ENCODE results near the gene PBLD.
"Not testable (repeated sequence)": the region's sequence is repeated elsewhere in the genome, so short reads cannot be mapped to it uniquely, and the experiment has no call there.

The PBLD gene

DNA sequence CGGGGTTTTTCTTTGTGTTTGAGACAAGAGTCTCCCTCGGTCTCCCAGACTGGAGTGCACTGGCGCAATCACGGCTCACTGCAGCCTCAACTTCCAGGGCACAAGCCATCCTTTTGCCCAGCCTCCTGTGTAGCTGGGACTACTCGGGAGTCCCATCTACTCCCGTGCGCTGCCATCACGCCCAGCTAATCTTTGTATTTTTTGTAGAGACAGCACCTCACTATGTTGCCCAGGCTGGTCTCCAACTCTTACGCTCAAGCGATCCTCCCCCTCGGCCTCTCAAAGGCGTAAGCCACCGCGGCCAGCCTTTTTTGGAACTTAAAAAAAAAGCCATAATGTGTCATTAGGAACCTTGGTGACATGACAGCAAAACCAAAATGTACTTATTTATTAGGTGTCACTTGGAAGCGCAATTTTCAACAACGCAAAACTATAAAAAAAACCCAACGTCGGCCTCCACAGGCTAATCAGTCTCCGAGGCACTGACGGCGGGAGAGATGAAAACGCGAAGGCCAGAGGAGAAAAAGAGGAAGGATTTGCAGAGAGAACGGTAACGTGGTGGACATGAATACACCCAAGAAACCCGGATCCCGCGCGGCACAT, 1.8 kb downstream of the PBLD start:
- no peak for DNase-seq (ENCODE audit: low read depth in 2 of 2)

- DNase-seq (ENCODE audit: low read depth in 2 of 2) = no peak
Observed at GRCh38 chr10:68329506-68329861, 3.2 kb downstream of the PBLD start.

DNA sequence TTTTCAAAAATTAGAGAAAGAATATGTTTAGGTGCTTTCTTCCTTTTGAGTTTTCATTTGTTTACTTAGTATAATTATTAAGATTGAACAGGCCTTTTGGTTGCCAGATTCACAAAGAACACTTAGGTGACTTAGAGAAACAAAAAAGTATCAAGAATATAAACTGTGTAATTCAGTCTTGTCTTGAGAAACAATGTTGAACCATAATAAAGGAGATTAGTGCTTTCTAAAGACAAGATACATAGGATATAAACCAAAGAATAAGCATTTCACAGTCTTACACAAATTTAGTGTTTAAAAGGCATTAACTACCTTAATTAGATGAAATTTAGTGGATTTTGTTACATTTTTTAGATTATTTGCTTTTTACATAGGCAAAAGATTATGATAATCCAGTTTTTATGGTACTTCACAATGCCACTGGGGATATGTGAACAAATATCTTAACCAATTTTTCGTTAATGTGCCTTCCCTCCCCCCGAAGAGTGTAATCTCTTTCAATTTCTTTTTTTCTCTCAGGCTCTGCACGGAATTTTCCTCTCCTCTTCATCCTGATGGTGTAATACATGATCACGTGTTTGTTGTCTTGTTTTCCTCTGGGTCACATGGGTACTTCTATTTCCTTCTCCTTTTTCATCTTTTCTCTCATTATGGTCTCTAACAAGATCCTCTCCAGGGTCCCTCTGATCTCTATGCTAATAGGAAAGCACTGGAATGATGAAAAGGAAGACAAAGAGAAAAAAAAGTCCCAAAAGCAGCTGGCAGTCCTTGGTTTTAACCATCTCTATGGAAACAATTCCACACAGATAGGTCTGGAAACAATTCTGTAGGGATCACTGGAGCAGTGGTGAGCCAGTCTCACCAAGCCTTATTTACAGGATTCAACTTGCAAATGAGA, 4.6 kb downstream of the PBLD start:
- DNase-seq (ENCODE audit: low read depth in 2 of 2) = no peak

DNA sequence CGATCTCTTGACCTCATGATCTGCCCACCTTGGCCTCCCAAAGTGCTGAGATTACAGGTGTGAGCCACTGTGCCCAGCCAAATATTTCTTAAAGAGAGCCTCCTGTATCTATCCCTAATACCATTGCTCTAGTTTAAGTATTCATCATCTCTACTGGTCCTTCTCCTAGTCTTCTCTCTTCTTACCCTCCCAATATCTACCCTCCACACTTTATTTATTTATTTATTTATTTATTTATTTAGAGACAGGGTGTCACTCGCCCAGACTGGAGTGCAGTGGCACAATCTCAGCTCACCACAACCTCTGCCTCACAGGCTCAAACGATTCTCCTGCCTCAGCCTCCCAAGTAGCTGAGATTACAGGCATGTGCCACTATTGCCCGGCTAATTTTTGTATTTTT, 8.3 kb downstream of the PBLD start:
- DNase-seq (ENCODE audit: low read depth in 2 of 2) = not testable (repeated sequence)

DNA sequence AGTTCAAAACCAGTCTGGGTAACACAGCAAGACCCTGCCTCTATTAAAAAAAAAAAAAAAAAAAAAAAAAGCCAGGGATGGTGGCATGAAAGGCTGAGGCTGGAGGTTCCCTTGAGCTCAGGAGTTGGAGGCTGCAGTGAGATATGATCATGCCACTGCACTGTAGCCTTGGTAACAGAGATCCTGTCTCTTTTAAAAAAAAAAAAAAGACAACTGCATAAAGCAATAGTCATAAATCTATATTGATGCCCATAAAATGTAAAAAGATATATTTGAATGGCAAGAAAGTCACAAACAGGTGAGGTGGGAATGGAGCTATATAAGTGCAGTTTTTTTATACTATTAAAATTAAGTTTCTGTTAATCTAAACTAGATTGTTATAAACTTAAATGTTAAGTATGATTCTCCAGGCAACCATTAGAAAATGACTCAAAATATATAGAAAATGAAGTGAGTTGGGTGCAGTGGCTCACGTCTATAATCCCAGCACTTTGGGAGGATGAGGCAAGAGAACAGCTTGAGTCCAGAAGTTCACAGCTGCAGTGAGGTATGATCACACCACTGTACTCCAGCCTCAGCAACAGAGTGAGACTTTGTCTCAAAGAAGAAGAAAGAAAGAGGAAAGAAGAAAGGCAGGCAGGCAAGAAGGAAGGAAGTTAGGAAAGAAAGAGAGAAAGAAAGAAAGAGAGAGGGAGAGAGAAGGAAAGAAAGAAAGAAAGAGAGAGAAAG, 14.2 kb downstream of the PBLD start:
- DNase-seq (ENCODE audit: low read depth in 2 of 2) = no peak

- no peak for DNase-seq (ENCODE audit: low read depth in 2 of 2)
Observed at GRCh38 chr10:68315582-68315981, 17.1 kb downstream of the PBLD start.

GRCh38 chr10:68314930-68315329, 17.8 kb downstream of the PBLD start:
- DNase-seq (ENCODE audit: low read depth in 2 of 2) = not testable (repeated sequence)

DNA sequence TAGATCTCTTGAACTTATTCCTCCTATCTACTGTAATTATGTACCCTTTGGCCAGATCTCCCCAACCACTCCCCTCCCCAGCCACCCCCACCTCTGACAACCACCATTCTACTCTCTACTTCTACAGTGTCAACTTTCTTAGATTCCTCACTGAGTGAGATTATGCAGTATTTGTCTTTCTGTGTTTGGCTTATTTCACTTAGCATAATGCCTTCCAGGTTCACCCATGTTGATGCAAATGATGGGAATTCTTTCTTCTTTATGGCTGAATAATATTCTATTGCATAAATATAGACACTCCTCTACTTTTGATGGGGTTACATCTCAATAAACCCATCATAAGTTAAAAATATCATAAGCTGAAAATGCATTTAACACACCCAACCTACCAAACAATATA, 22.2 kb downstream of the PBLD start:
- no peak for DNase-seq (ENCODE audit: low read depth in 2 of 2)

GRCh38 chr10:68305854-68306253, 26.9 kb downstream of the PBLD start:
- no peak for DNase-seq (ENCODE audit: low read depth in 2 of 2)

- no peak for DNase-seq (ENCODE audit: low read depth in 2 of 2)
Observed at GRCh38 chr10:68303849-68304412, 28.8 kb downstream of the PBLD start.

DNA sequence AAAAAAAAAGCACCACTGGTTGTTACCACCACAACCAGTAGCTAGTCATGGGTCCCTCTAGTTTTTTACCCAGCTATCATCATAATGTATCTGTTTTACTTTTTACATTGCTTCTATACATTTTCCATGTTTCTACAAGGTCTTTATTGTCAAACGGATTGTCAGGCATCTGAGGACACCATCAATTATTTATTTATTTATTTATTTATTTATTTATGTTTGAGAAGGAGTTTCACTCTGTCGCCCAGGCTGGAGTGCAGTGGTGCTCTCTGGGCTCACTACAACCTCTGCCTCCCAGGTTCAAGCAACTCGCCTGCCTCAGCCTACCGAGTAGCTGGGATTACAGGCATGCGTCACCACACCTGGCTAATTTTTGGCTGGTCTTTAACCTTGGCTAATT, 29.9 kb downstream of the PBLD start:
- no peak for DNase-seq (ENCODE audit: low read depth in 2 of 2)

DNA sequence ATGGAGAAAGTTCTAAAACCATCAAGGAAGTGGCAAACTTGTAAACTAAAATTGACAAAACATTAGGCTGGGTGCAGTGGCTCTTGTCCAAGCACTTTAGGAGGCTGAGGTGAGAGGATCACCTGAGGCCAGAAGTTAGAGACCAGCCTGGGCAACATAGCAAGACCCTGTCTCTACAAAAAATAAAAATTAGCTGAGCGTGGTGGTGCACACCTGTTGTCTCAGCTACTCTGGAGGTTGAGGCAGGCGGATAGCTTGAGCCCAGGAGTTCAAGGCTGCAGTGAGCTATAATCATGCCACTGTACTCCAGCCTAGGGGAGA, 30.3 kb downstream of the PBLD start:
- no peak for DNase-seq (ENCODE audit: low read depth in 2 of 2)

GRCh38 chr10:68301790-68302502, 30.8 kb downstream of the PBLD start:
- DNase-seq (ENCODE audit: low read depth in 2 of 2) = no peak

DNA sequence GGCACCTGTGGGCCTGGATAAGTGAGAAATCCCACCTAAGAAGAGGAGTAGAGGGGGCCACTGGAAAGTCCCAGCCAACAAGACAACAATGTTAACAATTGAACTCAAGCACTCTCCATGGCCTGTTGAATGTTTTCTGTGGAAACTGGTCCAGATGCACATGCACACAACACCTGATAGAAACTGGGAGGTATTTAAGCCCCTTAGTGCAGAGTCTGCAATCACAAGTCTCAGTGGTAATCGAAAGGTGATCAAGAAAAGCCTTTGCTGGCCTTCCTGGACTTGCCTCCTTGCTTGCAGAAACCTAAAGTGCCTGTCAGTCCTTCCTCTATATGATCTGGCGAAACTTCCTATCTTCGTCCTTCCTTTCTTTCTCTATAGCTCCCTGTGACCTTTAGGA, 31.4 kb downstream of the PBLD start:
- DNase-seq (ENCODE audit: low read depth in 2 of 2) = no peak

DNA sequence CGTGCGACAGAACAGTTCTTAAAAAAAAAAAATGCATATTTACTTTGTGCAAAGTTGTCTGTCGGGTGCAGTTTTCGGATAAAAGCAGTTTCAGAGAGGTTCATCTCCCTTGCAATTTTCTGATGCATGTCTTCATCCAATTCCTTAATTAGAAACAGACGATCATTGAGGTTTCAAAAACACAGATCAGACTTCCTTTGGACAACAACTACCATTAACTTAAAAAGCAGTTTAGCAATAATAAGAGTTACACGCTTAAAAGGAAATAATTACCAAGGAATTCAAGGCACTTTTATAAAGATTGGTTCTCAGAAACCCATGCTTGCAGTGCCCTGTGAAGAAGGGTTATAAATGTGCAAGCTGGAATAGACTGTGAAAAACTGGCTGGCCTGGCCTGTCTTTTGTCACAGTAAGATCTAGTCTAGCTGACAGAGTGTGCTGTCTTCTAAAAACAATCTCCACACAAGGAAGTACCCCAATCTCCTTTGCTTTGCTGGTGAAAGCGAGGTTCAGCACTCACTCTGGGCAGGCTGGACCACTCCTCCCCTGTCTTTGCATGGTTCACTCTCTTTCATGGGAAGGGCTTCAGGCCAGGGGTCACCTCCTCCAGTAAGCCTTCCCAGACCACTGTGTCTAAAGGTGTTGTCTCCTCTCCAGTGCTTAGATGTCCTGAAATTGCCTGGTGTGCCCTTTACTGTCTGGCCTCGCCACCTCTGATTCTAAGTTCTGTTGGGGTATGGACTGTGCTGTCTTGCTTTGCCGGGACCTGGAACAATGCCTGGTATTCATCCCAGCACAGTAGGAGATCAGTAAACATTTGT, 35.7 kb downstream of the PBLD start:
- no peak for DNase-seq (ENCODE audit: low read depth in 2 of 2)

GRCh38 chr10:68290736-68291135, 42.0 kb downstream of the PBLD start:
- no peak for DNase-seq (ENCODE audit: low read depth in 2 of 2)

GRCh38 chr10:68288717-68289116, 44.0 kb downstream of the PBLD start:
- no peak for DNase-seq (ENCODE audit: low read depth in 2 of 2)

GRCh38 chr10:68284062-68285001, 48.4 kb downstream of the PBLD start:
- DNase-seq (ENCODE audit: low read depth in 2 of 2) = no peak

DNA sequence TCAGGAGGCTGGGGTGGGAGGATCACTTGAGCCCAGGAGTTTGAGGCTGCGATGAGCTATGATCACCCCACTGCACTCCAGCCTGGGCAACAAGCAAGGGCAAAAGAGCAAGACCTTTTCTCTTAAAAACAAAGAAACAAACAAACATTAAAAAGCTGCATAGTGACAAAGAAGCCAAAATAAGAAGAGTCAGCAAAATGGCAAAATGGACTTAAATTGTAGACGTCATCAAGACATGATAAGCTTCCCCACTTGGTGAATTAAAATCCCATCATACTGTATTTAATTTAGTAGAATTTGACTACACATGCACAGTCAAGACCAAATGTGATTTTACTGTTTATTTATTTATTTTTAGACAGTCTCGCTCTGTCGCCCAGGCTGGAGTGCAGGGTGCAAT, 52.0 kb downstream of the PBLD start:
- DNase-seq (ENCODE audit: low read depth in 2 of 2) = no peak

All from stimulated activated CD8-positive, alpha-beta memory T cell treated with anti-CD3 and anti-CD28 coated beads, Interleukin-15, amount 100 ng/mL, for 4 hours (primary cell).